Osteocyte (in vitro differentiated cells): ENCODE measurements around the gene RRP7A. TPM values are rescaled to one million over a fixed set of nuclear protein-coding genes. Genes with fewer than 3 reads are reported as not detected.
"Not testable (repeated sequence)": the region's sequence is repeated elsewhere in the genome, so short reads cannot be mapped to it uniquely, and the experiment has no call there.

ENCODE experiments used
- DNase-seq: peaks from one replicate; pipeline ENCODE4 v3.0.0; 2021; ENCODE audit warnings: mixed read lengths; ENCODE audit not compliant: unreplicated experiment; ENCODE audit errors: extremely low spot score
- H3K27ac Mint-ChIP-seq: one replicate; pipeline ENCODE4 v1.8.0; 2021; ENCODE audit warnings: mild to moderate bottlenecking, mixed read lengths; ENCODE audit not compliant: unreplicated experiment
- H3K27me3 Mint-ChIP-seq: one replicate; pipeline ENCODE4 v1.8.0; 2021; ENCODE audit warnings: mixed read lengths; ENCODE audit not compliant: unreplicated experiment
- H3K36me3 Mint-ChIP-seq: one replicate; pipeline ENCODE4 v1.8.0; 2021; ENCODE audit warnings: mixed read lengths; ENCODE audit not compliant: unreplicated experiment
- H3K4me1 Mint-ChIP-seq: one replicate; pipeline ENCODE4 v1.8.0; 2021; ENCODE audit warnings: mixed read lengths; ENCODE audit not compliant: unreplicated experiment
- H3K4me3 Mint-ChIP-seq: one replicate; pipeline ENCODE4 v1.8.0; 2021; ENCODE audit warnings: mild to moderate bottlenecking, moderate library complexity, mixed read lengths; ENCODE audit not compliant: unreplicated experiment
- H3K9me3 Mint-ChIP-seq: one replicate; pipeline ENCODE4 v1.8.0; 2021; ENCODE audit warnings: mixed read lengths; ENCODE audit not compliant: unreplicated experiment
- total RNA-seq: library from RNA; stranded (reverse); gene quantifications from 2 replicates; pipeline ENCODE4 v1.2.1, GENCODE V29; 2021
- TF ChIP-seq, protein P1 (sequence below): fragments of 200-600 bp; sonication (generic); IDR thresholded peaks from 2 replicates; pipeline ENCODE4 v1.5.0; 2021; ENCODE audit warnings: antibody characterized with exemption, mild to moderate bottlenecking, moderate library complexity

RRP7A gene
- total RNA-seq, 1 donor from 2014 or later = 38.6 TPM

GRCh38 chr22:42512273-42512990 is 7.2 kb downstream of the RRP7A start:
- TF ChIP-seq, protein P1, sequence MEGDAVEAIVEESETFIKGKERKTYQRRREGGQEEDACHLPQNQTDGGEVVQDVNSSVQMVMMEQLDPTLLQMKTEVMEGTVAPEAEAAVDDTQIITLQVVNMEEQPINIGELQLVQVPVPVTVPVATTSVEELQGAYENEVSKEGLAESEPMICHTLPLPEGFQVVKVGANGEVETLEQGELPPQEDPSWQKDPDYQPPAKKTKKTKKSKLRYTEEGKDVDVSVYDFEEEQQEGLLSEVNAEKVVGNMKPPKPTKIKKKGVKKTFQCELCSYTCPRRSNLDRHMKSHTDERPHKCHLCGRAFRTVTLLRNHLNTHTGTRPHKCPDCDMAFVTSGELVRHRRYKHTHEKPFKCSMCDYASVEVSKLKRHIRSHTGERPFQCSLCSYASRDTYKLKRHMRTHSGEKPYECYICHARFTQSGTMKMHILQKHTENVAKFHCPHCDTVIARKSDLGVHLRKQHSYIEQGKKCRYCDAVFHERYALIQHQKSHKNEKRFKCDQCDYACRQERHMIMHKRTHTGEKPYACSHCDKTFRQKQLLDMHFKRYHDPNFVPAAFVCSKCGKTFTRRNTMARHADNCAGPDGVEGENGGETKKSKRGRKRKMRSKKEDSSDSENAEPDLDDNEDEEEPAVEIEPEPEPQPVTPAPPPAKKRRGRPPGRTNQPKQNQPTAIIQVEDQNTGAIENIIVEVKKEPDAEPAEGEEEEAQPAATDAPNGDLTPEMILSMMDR = peak; percentile 39
- H3K9me3 Mint-ChIP-seq, H3K4me1 Mint-ChIP-seq, H3K27ac Mint-ChIP-seq, H3K4me3 Mint-ChIP-seq, H3K27me3 Mint-ChIP-seq, DNase-seq: not testable (repeated sequence)
- peaks cover 24% of the 10 kb centered on the region for H3K36me3 Mint-ChIP-seq

GRCh38 chr22:42511401-42511891 is 8.2 kb downstream of the RRP7A start:
- no peaks in the 10 kb centered on the region for H3K4me1 Mint-ChIP-seq
- peaks cover 22% of the 10 kb centered on the region for H3K36me3 Mint-ChIP-seq
- H3K9me3 Mint-ChIP-seq = no peaks in the 10 kb centered on the region
- no peak for DNase-seq
- H3K27ac Mint-ChIP-seq = no peak overlapping the region
- no peaks in the 10 kb centered on the region for H3K27me3 Mint-ChIP-seq
- TF ChIP-seq, protein P1 = no peak
- H3K4me3 Mint-ChIP-seq = no peak overlapping the region

DNA sequence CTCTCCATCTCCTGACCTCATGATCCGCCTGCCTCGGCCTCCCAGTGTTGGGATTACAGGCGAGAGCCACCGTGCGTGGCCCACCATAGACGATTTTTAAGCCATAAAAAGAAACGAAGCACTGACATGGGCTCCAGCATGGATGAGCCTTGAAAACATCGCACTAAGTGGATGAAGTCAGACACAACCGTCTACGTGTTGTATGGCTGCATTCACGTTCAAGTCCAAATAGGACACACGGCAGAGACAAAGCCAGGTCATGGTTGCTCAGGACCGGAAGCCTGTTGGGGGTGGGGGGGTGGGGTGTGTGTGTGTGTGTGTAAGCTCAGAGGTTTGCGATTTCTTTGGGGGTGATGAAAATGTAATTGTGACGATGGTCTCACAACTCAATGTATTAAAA is 10.0 kb downstream of the RRP7A start:
- H3K4me3 Mint-ChIP-seq = no peak overlapping the region
- H3K27ac Mint-ChIP-seq = no peak overlapping the region
- peaks cover 12% of the 10 kb centered on the region for H3K36me3 Mint-ChIP-seq
- H3K9me3 Mint-ChIP-seq = no peaks in the 10 kb centered on the region
- H3K27me3 Mint-ChIP-seq = no peaks in the 10 kb centered on the region
- no peaks in the 10 kb centered on the region for H3K4me1 Mint-ChIP-seq
- DNase-seq = no peak
- TF ChIP-seq, protein P1 = no peak

DNA sequence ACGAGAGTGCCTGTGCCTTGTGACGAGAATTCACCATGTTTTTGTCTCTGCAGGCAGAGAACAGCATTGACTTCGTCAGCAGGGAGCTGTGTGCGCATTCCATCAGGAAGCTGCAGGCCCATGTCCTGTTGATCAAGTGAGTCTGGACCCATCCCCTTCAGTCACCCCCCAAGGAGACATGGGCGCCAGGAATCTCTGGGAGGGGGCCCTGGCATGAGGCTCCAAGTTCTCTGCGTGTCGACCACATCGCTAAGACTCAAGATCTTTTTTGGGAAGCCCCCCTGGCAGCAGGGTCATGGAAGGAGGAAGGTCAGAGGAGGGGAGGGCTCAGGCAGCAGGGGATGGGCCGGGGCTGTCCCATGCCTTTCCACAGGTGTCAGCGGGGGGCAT is 10.6 kb downstream of the RRP7A start:
- H3K36me3 Mint-ChIP-seq, H3K4me3 Mint-ChIP-seq, H3K27me3 Mint-ChIP-seq, H3K9me3 Mint-ChIP-seq, H3K27ac Mint-ChIP-seq, DNase-seq, H3K4me1 Mint-ChIP-seq: not testable (repeated sequence)

- not testable (repeated sequence) for H3K9me3 Mint-ChIP-seq, H3K4me3 Mint-ChIP-seq, H3K36me3 Mint-ChIP-seq, H3K27me3 Mint-ChIP-seq, DNase-seq, H3K27ac Mint-ChIP-seq, H3K4me1 Mint-ChIP-seq
These were observed 11.1 kb downstream of the RRP7A start for GRCh38 chr22:42508327-42508974.

DNA sequence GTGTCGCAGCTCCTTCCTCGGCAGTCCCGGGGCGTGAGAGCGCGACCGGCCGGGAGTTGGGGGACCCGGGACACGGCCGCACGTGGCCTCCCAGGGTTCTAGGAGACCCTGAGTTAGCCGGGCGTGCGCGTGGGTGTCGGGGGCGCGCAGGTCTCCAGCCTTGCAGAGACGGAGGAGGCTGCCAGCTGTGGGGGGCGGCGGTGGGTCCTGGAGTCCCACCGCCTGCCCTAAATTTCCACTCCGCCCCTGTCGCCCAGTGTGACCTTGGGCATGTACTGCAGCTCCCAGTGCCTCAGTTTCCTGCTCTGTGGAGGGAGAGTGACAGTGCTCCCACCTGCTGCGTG is 18.8 kb downstream of the RRP7A start:
- Mint-ChIP-seq H3K27ac (no peak overlapping the region), H3K36me3 (no peaks in the 10 kb centered on the region), H3K27me3 (peaks cover 18% of the 10 kb centered on the region), H3K4me3 (no peak overlapping the region), H3K9me3 (no peaks in the 10 kb centered on the region), H3K4me1 (no peaks in the 10 kb centered on the region)
- TF ChIP-seq, protein P1 = no peak
- DNase-seq = no peak
